ENCODE results near the gene OR10V1.
"Not testable (repeated sequence)": the region's sequence is repeated elsewhere in the genome, so short reads cannot be mapped to it uniquely, and the experiment has no call there.

The OR10V1 gene

DNA sequence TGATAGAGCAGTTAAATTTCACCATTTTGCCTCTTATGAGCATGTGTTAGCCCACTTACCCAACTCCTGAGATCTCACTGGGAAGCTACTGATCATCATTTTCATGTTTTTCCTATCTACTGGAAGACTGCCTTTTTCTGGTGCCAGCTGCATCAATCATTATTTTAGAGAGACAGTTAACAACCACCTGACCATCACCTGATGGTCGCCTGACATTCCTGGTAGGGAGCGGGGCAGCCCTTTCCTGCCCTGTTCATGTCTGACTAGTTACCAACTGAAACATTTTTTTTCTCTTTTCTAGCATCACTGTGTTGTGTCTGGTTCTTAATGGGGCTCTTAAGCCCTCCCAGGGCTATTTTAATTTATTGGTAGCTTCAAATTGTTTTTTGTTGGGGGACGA, 24.6 kb downstream of the OR10V1 start:
- Mint-ChIP-seq H3K4me3 (no peak overlapping the region), H3K27me3 (peaks cover 28% of the 10 kb centered on the region), H3K9me3 (peaks cover 22% of the 10 kb centered on the region), H3K4me1 (no peaks in the 10 kb centered on the region), H3K36me3 (peaks cover 7% of the 10 kb centered on the region), H3K27ac (no peak overlapping the region)
- no peak for ATAC-seq

DNA sequence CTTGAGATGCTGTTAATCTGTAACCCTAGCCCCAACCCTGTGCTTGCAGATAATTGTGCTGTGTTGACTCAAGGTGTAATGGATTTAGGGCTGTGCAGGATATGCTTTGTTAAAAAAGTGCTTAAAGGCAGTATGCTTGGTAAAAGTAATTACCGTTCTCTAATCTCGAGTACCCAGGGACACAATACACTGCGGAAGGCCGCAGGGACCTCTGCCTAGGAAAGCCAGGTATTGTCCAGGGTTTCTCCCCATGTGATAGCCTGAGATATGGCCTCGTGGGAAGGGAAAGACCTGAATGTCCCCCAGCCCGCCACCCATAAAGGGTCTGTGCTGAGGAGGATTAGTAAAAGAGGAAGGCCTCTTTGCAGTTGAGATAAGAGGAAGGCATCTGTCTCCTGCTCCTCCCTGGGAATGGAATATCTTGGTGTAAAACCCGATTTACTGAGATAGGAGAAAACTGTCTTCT, 32.4 kb downstream of the OR10V1 start:
- not testable (repeated sequence) for ATAC-seq, H3K36me3 Mint-ChIP-seq, H3K4me1 Mint-ChIP-seq, H3K4me3 Mint-ChIP-seq, H3K27ac Mint-ChIP-seq, H3K9me3 Mint-ChIP-seq
- H3K27me3 Mint-ChIP-seq: peaks cover 53% of the 10 kb centered on the region

DNA sequence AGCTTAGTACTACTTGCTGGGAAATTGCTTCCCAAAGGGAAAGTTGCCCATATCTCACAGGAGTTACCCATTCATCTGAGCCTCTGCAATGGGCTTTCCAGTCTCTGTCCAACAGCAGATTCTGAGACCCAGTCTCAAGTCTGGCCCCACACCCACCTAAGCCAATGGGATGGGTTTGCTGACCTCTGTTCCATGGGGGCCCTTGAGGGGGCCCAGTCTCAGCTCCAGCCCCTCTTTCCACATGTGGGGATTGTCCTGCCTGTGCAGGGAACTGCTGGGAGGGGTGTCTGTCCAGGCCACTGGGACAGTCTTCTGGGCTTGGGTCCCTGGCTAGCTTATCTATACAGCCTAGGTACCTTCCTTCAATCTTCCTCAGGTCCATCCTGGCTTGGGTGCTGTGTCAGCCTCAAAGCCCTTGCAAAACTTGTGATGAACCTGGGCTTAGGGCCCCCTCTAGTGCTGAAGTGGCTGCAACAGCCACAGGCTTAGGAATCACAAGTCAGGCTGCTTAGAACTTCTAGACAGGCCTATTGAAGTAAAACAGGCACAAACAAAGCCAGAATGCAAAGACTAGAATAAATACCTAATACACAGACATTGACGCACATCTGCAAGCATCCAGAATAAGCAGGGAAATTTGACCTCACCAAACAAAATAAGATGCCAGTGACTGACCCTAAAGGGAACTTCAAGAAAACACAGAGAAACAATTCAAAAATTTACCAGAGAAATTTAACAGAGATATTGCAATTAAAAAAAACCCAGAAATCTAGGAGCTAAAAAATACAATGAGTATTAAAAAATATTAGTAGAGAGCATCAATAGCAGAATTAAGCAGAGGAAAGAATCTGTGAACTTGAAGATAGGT, 33.1 kb downstream of the OR10V1 start:
- Mint-ChIP-seq H3K9me3 (peaks cover 3% of the 10 kb centered on the region), H3K4me3 (no peak overlapping the region), H3K27ac (no peak overlapping the region), H3K36me3 (no peaks in the 10 kb centered on the region), H3K4me1 (no peaks in the 10 kb centered on the region), H3K27me3 (peaks cover 45% of the 10 kb centered on the region)
- peak; percentile 79 for ATAC-seq

DNA sequence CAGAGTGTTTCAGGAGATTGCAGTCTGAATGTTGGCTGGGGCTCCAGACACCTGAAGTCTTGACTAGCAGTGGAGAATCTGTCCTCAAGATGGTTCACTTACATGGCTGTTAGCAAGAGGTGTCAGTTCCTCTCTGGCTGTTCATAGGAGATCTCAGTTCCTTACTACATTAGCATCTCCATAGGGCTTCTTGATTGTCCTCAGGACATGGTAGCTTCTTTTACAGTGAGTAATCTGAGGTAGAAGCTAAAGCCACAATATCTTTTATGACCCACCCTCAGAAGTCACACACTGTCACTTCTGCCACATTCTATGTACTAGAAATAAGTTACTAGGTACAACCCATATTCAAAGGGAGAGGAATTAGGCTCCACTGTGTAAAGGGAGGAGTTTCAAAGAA, 34.3 kb downstream of the OR10V1 start:
- no peak overlapping the region for H3K4me3 Mint-ChIP-seq
- H3K36me3 Mint-ChIP-seq: no peaks in the 10 kb centered on the region
- H3K9me3 Mint-ChIP-seq: peaks cover 2% of the 10 kb centered on the region
- no peaks in the 10 kb centered on the region for H3K4me1 Mint-ChIP-seq
- H3K27ac Mint-ChIP-seq: no peak overlapping the region
- peaks cover 36% of the 10 kb centered on the region for H3K27me3 Mint-ChIP-seq
- ATAC-seq: peak; percentile 53

DNA sequence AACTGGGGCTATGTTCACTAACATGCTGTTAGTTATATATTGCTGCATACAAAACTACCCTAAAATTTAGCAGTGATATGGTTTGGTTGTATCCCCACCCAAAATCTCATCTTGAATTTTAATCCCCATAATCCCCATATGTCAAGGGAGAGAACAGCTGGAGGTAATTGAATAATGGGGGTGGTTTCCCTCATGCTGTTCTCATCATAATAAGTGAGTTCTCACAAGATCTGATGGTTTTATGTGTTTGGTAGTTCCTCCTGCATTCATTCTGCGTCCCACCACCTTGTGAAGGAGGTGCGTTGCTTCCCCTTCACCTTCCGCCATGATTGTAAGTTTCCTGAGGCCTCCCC, 34.9 kb downstream of the OR10V1 start:
- no peak for ATAC-seq
- Mint-ChIP-seq H3K27me3 (peaks cover 30% of the 10 kb centered on the region), H3K27ac (no peak overlapping the region), H3K9me3 (no peaks in the 10 kb centered on the region), H3K4me1 (no peaks in the 10 kb centered on the region), H3K36me3 (no peaks in the 10 kb centered on the region), H3K4me3 (no peak overlapping the region)

DNA sequence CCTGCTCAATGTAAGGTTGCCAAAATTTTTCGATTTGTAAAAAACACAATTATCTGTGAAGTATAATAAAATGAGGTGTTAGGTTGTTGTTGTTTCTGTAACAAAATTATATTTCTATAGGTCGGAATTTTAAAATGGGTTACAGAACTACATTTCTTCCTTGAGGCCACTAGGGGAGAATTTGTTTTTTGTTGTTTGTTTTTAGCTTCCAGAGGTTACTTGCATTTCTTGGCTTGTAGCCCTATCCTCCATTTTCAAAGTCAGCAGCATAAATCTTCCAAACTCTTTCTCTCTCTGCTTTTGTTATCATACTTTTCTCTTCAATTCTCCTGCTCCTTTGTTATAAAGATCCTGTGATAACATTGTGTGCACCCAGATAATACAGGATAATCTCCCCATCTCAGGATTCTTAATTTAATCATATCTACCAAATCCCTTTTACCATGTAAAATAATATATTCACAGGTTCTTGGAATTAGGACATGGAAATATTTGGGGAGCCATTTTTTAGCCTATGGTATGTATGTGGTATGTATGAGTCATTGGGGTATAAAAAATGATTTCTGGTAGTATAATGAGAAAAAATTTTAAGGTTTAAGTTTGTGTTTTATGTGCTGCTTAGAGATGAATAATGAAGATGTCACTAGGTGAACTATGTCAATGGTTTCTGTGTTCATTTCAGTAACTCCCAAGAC, 35.4 kb downstream of the OR10V1 start:
- Mint-ChIP-seq H3K4me1 (no peaks in the 10 kb centered on the region), H3K4me3 (no peak overlapping the region), H3K27ac (no peak overlapping the region), H3K27me3 (peaks cover 25% of the 10 kb centered on the region), H3K36me3 (no peaks in the 10 kb centered on the region), H3K9me3 (no peaks in the 10 kb centered on the region)
- no peak for ATAC-seq

DNA sequence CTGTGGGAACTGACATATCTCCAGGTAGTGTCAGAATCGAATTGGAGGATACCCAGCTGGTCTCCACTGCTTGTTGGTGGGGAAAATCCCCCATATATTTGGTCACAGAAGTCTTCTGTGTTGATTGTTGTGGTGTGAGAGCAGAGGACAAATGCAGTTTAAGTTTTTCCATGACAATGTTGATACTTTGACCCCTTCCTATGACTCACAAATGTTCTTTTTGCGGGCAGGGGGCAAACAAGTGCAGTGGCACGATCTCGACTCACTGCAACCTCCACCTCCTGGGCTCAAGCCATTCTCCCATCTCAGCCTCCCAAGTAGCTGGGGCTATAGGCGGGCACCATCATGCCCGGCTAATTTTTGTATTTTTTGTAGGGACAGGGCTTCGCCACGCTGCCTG, 37.4 kb downstream of the OR10V1 start:
- no peak for ATAC-seq
- no peak overlapping the region for H3K27ac Mint-ChIP-seq
- H3K27me3 Mint-ChIP-seq: peaks cover 9% of the 10 kb centered on the region
- H3K36me3 Mint-ChIP-seq: no peaks in the 10 kb centered on the region
- no peaks in the 10 kb centered on the region for H3K4me1 Mint-ChIP-seq
- no peaks in the 10 kb centered on the region for H3K9me3 Mint-ChIP-seq
- H3K4me3 Mint-ChIP-seq: no peak overlapping the region

DNA sequence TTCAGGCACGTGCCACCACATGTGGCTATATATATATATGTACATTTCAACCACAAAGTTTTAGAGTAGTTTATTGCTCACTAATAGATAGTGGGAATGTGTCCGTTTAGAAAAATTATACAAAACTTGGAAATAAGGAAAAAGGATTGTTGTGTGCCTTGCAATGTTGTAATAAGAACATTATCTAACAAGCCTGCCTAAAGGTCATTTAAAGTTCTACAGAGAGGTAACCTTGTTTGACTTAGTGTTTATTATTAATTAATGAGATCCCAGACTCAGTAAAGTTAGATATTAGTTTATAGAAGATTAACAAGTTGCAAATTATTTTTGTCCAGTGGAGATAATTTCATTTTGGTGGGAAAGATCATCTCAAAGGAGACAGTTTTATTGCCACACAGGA, 39.4 kb downstream of the OR10V1 start:
- no peak overlapping the region for H3K4me3 Mint-ChIP-seq
- H3K27ac Mint-ChIP-seq: no peak overlapping the region
- H3K9me3 Mint-ChIP-seq: no peaks in the 10 kb centered on the region
- no peaks in the 10 kb centered on the region for H3K27me3 Mint-ChIP-seq
- ATAC-seq: no peak
- peaks cover 8% of the 10 kb centered on the region for H3K4me1 Mint-ChIP-seq
- no peaks in the 10 kb centered on the region for H3K36me3 Mint-ChIP-seq

DNA sequence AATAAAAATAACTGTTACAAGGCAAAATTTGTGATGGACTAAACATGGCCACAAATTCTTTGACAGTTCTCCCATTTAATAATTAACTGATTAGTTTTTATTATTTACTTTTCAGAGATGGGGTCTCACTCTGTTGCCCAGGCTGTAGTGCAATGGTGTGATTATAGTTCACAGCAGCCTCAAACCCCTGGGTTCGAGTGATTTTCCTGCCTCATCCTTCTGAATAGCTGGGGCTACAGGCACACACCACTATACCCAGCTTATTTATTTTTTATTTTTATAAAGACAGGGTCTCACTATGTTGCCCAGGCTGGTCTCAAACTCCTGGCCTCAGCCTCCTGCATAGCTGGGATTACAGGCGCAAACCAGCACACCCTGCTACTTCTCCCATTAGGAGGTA, 40.4 kb downstream of the OR10V1 start:
- no peaks in the 10 kb centered on the region for H3K27me3 Mint-ChIP-seq
- H3K9me3 Mint-ChIP-seq: no peaks in the 10 kb centered on the region
- H3K4me1 Mint-ChIP-seq: peaks cover 10% of the 10 kb centered on the region
- H3K27ac Mint-ChIP-seq: no peak overlapping the region
- ATAC-seq: no peak
- H3K36me3 Mint-ChIP-seq: no peaks in the 10 kb centered on the region
- H3K4me3 Mint-ChIP-seq: no peak overlapping the region

DNA sequence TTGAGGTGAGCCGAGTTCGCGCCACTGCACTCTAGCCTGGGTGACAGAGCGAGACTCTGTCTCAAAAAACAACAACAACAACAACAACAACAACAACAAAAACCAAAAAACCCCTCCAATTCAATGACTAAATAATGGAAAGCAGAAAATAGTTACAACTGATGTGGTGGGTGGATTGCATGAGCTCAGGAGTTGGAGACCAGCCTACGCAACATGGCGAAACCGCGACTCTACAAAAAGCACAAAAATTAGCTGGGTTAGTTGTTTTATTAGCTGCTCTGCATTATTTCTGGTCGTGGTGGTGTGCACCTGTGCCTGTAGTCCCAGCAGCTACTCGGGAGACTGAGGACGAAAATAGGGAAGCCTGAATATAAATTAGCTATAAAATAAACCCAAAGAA, 42.2 kb downstream of the OR10V1 start:
- no peak overlapping the region for H3K4me3 Mint-ChIP-seq
- H3K9me3 Mint-ChIP-seq: no peaks in the 10 kb centered on the region
- no peak overlapping the region for H3K27ac Mint-ChIP-seq

DNA sequence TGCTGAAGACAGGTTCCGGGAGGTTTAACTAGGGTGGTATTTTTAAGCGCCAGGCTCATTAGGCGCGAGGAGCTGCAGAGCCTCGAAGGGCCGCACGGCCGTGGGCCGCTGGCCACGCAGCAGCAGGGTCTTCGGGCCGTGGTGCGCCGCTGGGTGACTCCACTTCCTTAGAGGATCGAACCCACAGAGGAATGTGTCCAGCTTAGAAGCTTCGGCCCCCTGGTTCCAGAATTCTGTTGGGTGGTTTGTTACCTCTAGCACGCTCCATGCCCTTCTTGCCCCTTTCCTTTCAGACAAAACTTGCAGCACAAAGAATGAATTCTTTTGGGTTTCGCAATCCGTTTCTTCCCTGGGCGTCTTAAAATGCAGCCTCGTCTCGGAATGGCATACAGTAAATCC, 44.0 kb downstream of the OR10V1 start:
- Mint-ChIP-seq H3K36me3 (peaks cover 17% of the 10 kb centered on the region), H3K4me1 (peaks cover 36% of the 10 kb centered on the region), H3K27me3 (no peaks in the 10 kb centered on the region), H3K9me3 (no peaks in the 10 kb centered on the region), H3K4me3 (peak overlapping the region; percentile 96), H3K27ac (peak overlapping the region; percentile 97)
- no peak for ATAC-seq

More for the DNA sequence above, 42.2 kb downstream of the OR10V1 start:
- H3K27me3 Mint-ChIP-seq: no peaks in the 10 kb centered on the region
- no peak for ATAC-seq
- H3K4me1 Mint-ChIP-seq: peaks cover 26% of the 10 kb centered on the region
- peaks cover 9% of the 10 kb centered on the region for H3K36me3 Mint-ChIP-seq

DNA sequence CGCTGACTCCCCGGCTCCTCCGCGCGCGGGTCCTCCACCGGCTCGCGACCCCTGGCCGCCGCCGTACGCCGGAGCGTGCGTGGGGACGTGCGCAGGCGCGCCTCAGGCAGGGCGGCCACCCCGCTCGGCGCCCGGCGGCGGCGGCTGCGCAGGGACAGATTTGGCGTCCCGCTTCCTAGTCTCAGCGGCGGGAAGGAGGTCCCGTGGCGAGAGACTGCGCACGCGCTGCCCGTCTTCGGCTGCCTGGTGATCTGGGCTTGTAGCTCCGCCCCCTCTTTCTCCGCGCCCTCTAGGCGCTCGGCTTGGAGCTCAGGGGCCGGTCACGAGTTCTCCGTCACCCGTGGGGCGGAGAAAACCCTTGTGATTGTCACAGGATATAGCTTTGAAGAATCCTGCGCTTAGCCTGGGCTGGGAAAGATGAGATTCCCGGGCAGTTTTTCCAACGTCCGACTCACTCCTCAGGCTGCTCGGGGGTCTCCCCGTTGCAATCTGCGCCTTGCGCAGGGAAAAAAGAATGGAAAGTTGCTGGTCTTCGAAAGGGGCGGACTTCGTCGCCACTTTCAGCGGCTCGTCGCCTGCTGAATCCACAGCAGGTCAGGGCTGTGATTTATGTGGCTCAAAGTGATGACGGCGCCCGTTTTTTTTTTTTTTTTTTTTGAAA, 44.6 kb downstream of the OR10V1 start, which contains the start of gene PATL1:
PATL1 (minus strand) TSS at position 88 of the 661 bp plus-strand sequence. CDS start 142 bp downstream, outside the sequence.
- Mint-ChIP-seq H3K36me3 (peaks cover 18% of the 10 kb centered on the region), H3K27ac (peak within 1 kb of the TSS; percentile 97), H3K4me3 (peak within 1 kb of the TSS; percentile 96), H3K4me1 (peaks cover 37% of the 10 kb centered on the region), H3K27me3 (no peaks in the 10 kb centered on the region), H3K9me3 (no peaks in the 10 kb centered on the region)
- peak; percentile 98 for ATAC-seq

DNA sequence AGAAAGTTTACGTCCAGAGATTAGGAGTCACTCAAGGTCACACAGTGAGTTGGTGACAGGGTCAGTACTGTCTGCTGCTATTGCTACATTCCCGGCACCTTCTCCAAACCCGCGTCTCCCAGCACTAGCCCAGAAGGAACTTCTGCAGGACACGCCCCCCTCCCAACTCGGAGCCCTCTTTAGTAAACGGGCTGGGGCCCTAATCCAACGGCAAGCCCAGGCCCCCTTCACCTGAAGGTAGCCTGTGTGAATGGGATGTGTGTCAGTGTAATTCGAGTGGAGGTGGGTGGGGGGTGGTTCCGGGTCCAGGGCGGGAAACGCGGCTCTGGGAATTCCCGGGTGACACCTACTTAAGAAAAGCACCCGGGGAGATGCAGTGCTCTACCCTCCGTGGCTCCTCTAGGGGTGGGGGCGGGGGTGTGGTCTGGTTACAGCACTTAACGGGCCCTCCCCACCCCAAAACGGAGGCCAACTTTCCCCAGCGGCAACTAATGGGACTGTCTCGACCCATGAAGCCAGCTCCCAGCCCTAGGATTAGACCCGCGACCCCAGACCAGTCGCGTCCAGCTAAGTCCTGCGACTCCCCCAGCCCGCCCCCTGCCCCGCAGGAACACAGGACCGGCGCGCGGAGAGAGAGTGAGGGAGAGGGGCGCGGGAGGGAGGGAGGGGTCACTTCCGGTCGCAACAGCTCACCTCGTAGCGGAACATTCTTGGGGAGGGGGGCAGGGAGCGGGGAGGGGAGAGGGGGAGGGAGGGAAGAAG, 45.3 kb downstream of the OR10V1 start:
- Mint-ChIP-seq H3K27ac (peak overlapping the region; percentile 97), H3K4me1 (peaks cover 37% of the 10 kb centered on the region), H3K27me3 (no peaks in the 10 kb centered on the region), H3K9me3 (no peaks in the 10 kb centered on the region), H3K36me3 (peaks cover 18% of the 10 kb centered on the region), H3K4me3 (peak overlapping the region; percentile 92)
- ATAC-seq: peak; percentile 49

DNA sequence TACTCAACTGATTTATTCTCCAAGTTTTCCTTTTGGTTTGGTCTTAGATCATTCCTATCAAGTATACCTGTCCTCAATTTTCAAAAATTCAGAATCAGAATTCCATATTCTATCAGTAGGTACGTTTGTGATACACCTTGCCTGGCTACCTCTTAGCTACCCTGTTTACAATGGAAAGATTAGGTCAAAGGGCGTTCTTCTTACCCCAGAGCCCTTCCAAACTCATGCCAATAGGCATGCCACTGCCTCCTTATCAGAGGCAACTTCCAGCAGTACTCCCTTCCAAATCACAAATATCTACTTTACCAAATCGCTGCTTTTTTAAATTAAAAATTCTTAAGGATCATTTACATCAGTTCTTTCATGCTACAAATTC, 45.8 kb downstream of the OR10V1 start:
- H3K4me3 Mint-ChIP-seq: peak overlapping the region; percentile 92
- no peaks in the 10 kb centered on the region for H3K27me3 Mint-ChIP-seq
- peak overlapping the region; percentile 97 for H3K27ac Mint-ChIP-seq
- H3K9me3 Mint-ChIP-seq: no peaks in the 10 kb centered on the region
- H3K4me1 Mint-ChIP-seq: peaks cover 37% of the 10 kb centered on the region
- no peak for ATAC-seq
- peaks cover 18% of the 10 kb centered on the region for H3K36me3 Mint-ChIP-seq

DNA sequence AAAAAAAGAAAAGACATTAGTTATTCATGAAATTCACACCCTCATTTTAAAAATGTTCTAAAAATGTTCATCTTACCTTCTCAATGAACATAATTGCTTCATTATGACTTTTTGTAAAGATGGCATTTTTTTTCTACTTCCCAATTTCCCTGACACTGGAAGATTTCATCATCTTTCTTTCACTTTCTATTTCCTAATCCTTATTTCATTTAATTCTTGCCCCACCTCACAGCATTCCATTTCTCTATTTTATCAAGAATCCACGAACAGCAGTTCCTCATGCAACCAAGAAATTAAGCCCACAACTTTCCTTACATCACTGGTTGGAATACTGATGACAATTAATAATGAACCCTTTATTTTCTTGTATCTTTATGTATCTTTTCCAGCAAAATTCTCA, 46.7 kb downstream of the OR10V1 start:
- Mint-ChIP-seq H3K4me1 (peaks cover 37% of the 10 kb centered on the region), H3K4me3 (peak overlapping the region; percentile 92), H3K27ac (peak overlapping the region; percentile 97), H3K27me3 (no peaks in the 10 kb centered on the region), H3K9me3 (no peaks in the 10 kb centered on the region), H3K36me3 (peaks cover 18% of the 10 kb centered on the region)
- ATAC-seq: no peak

All from stimulated activated memory B cell treated with anti-CD40 and anti-IgM and Interleukin-4, amounts not matched to agents 10 μg/mL and 1 μg/mL and 100 μg/mL, for 72 hours (primary cell).